RWPE2 (cell line): ENCODE results near the gene DLG1.
A peak's percentile ranks its signal among the peaks of the same experiment; 100 is the strongest.
"Not testable (repeated sequence)": the region's sequence is repeated elsewhere in the genome, so short reads cannot be mapped to it uniquely, and the experiment has no call there.

Experiments used
- ATAC-seq: fragments of 200-7000 bp; cut with Tn5 transposase; 3 replicates; pipeline ENCODE4 v1.9.1; 2021; ENCODE audit warnings: low read depth
- DNase-seq: peaks from one replicate; pipeline ENCODE4 v3.0.0-alpha.2; 2020; ENCODE audit warnings: low spot score
- H3K27ac ChIP-seq: fragments of 450-650 bp; 2 replicates; pipeline ENCODE4 v1.5.1; 2017; ENCODE audit warnings: mild to moderate bottlenecking; ENCODE audit not compliant: poor library complexity, severe bottlenecking
- H3K27me3 ChIP-seq: fragments of 250-450 bp; sonication (Bioruptor Pico); 2 replicates; pipeline ENCODE4 v1.5.1; 2021; ENCODE audit warnings: mild to moderate bottlenecking, moderate library complexity; ENCODE audit not compliant: insufficient read depth, poor library complexity, severe bottlenecking
- H3K36me3 ChIP-seq: fragments of 250-450 bp; sonication (Bioruptor Pico); 2 replicates; pipeline ENCODE4 v1.5.1; 2020; ENCODE audit warnings: low read depth, mild to moderate bottlenecking, moderate library complexity
- H3K4me1 ChIP-seq: fragments of 250-450 bp; sonication (Bioruptor Pico); 2 replicates; pipeline ENCODE4 v1.5.1; 2021; ENCODE audit warnings: mild to moderate bottlenecking, moderate library complexity; ENCODE audit not compliant: insufficient read depth, poor library complexity, severe bottlenecking
- H3K4me3 ChIP-seq: fragments of 250-450 bp; sonication (Bioruptor Pico); 2 replicates; pipeline ENCODE4 v1.5.1; 2021; ENCODE audit warnings: mild to moderate bottlenecking, moderate library complexity; ENCODE audit not compliant: severe bottlenecking
- H3K9me3 ChIP-seq: fragments of 250-450 bp; sonication (Bioruptor Pico); 2 replicates; pipeline ENCODE4 v1.5.1; 2021; ENCODE audit warnings: mild to moderate bottlenecking, moderate library complexity; ENCODE audit not compliant: severe bottlenecking
- TF ChIP-seq, protein P1 (sequence below): fragments of 450-650 bp; IDR thresholded peaks from one replicate; pipeline ENCODE4 v1.5.1; 2017; ENCODE audit warnings: mild to moderate bottlenecking, moderate library complexity; ENCODE audit not compliant: poor library complexity, severe bottlenecking

The DLG1 gene

DNA sequence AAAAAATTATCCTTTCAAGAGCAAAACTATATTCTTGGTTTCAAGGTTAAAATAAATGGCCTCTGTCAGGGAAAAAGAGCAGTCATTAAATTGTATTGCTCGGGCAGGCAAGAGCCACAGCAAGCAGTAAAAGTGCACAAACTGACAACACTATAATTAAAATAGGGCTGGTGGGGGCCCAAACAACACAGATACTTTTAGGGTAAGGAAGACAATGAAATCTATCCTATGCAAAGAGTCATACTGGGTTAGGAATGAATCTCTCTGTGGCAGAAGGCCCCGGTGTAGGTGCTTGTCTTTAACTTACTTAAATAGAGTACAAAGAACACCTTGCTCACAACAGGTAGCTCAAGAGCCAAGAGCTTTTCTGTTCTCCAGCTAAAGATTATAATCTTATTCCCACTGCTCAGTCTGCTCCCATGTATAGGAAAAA lies 94.7 kb downstream of the DLG1 start:
- Histone ChIP-seq H3K36me3 (0 out of 2 replicates have a peak, but pooled peaks cover 3% of the 10 kb centered on the region), H3K27me3 (no peaks in the 10 kb centered on the region), H3K27ac (no peak overlapping the region), H3K9me3 (no peaks in the 10 kb centered on the region), H3K4me1 (no peaks in the 10 kb centered on the region), H3K4me3 (no peak overlapping the region)
- DNase-seq (no peak), ATAC-seq (peak; percentile 17; the same call in 1 of the 3 replicates)
- TF ChIP-seq, protein P1, sequence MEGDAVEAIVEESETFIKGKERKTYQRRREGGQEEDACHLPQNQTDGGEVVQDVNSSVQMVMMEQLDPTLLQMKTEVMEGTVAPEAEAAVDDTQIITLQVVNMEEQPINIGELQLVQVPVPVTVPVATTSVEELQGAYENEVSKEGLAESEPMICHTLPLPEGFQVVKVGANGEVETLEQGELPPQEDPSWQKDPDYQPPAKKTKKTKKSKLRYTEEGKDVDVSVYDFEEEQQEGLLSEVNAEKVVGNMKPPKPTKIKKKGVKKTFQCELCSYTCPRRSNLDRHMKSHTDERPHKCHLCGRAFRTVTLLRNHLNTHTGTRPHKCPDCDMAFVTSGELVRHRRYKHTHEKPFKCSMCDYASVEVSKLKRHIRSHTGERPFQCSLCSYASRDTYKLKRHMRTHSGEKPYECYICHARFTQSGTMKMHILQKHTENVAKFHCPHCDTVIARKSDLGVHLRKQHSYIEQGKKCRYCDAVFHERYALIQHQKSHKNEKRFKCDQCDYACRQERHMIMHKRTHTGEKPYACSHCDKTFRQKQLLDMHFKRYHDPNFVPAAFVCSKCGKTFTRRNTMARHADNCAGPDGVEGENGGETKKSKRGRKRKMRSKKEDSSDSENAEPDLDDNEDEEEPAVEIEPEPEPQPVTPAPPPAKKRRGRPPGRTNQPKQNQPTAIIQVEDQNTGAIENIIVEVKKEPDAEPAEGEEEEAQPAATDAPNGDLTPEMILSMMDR = no peak

DNA sequence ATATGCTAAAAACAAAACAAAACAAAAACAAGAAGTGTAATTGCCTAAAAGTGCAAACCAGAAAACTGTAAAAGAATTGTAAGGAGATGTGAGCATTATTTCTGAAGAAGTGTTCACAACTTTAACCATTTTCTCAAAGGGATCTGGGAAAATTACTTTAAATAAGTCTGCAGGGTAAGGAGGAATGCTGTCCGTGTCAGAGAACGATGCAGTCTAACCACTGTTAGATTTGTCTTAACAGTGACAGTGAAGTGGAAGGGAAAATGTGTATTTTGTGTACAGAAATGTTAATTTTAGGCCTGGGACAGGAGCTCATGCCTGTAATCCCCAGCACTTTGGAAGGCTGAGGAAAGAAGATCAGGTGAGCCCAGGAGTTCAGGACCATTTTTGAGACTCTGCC lies 95.7 kb downstream of the DLG1 start:
- H3K4me1 ChIP-seq = no peaks in the 10 kb centered on the region
- no peak for ATAC-seq

DNA sequence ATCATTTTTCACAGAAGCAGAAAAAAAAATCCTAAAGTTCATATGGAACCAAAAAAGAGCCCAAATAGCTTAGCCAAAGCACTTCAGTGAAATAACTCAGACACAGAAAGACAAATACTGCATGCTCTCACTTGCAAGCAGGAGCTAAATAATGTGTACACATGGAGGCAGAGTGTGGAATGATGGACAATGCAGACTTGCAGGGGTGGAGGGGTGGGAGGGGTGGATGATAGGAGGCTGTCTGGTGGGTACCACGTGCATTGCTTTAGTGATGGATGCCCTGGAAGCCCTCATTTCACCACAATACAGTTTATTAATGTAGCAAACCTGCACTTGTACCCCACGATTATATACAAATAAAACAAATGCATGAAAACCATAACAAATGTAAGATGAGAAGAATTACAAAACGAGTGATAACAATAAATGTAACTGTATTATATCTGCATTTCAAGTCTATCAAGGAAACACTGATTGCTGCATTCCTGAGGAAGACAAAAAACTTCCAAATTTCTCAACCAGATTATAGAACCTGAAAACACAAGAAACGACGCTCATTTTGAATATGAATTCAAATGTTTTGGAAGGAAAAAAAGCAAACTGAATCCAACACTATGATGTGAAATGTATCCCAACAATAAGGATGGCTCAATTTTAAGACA lies 96.5 kb downstream of the DLG1 start:
- no peak for DNase-seq
- H3K9me3 ChIP-seq = no peaks in the 10 kb centered on the region
- TF ChIP-seq, protein P1 = no peak
- H3K4me1 ChIP-seq = no peaks in the 10 kb centered on the region
- H3K4me3 ChIP-seq = no peak overlapping the region
- H3K36me3 ChIP-seq = no peaks in the 10 kb centered on the region
- no peaks in the 10 kb centered on the region for H3K27me3 ChIP-seq
- peak; percentile 41; the same call in 1 of the 3 replicates for ATAC-seq
- no peak overlapping the region for H3K27ac ChIP-seq

More for the DNA sequence above, 95.7 kb downstream of the DLG1 start:
- no peak overlapping the region for H3K4me3 ChIP-seq
- H3K36me3 ChIP-seq = 0 out of 2 replicates have a peak, but pooled peaks cover 3% of the 10 kb centered on the region
- TF ChIP-seq, protein P1 = no peak
- H3K27me3 ChIP-seq = no peaks in the 10 kb centered on the region
- no peak for DNase-seq
- H3K27ac ChIP-seq = no peak overlapping the region
- no peaks in the 10 kb centered on the region for H3K9me3 ChIP-seq

DNA sequence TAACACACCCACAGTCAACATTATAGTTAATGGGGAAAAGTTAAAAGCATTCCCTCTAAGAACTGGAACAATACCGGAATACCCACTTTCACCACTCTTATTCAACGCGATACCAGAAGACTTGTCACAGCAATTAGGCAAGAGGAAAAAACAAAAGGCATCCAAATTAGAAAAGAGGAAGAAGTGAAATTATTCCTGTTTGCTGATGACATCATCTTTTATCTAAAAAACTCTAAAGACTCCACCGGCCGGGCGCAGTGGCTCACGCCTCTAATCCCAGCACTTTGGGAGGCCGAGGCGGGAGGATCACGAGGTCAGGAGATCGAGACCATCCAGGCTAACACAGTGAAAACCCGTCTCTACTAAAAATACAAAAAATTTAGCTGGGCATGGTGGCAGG lies 97.6 kb downstream of the DLG1 start:
- H3K4me1 ChIP-seq, H3K27me3 ChIP-seq, DNase-seq, ATAC-seq, H3K27ac ChIP-seq, H3K9me3 ChIP-seq, H3K4me3 ChIP-seq, H3K36me3 ChIP-seq: not testable (repeated sequence)

DNA sequence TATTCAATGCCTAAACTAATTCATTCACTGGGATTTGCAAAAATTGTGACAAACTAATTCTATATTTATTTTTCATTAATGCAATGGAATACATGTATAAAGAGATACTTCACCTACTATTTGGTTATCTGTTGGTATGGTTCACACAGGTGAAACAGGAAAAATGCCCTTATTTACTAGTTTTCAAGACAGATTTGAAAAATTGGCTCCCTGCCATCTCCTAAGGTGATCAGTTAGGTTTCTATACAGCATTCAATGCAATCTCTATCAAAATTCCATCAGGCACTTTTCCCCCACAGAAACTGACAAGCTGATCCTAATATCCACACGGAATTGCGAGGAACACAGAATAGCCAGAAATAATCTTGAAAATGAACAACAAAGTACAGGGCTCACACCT lies 101.1 kb downstream of the DLG1 start:
- no peaks in the 10 kb centered on the region for H3K9me3 ChIP-seq
- TF ChIP-seq, protein P1 = no peak
- peaks cover 26% of the 10 kb centered on the region for H3K36me3 ChIP-seq
- no peak overlapping the region for H3K27ac ChIP-seq
- no peak for DNase-seq
- H3K27me3 ChIP-seq = no peaks in the 10 kb centered on the region
- H3K4me1 ChIP-seq = peaks cover 11% of the 10 kb centered on the region
- ATAC-seq = no peak
- no peak overlapping the region for H3K4me3 ChIP-seq
